Endothelial cell of umbilical vein (primary cell): ENCODE results near the gene HBG2.

Source experiments
- CTCF ChIP-seq, 2 donors: IDR thresholded peaks; 1 replicate in 1 of 2; 2 replicates in 1 of 2; pipeline ENCODE4 v1.5.1; 2011; ENCODE audit warnings: low read length in 2 of 2, mild to moderate bottlenecking in 2 of 2, moderate library complexity in 2 of 2, control low read depth in 1 of 2, inconsistent platforms in 1 of 2, low read depth in 1 of 2; ENCODE audit not compliant: insufficient read depth in 1 of 2; ENCODE audit errors: extremely low read depth in 1 of 2
- EZH2 ChIP-seq: IDR thresholded peaks from 2 replicates; pipeline ENCODE4 v1.6.1; 2012; ENCODE audit warnings: borderline replicate concordance, low read depth, mild to moderate bottlenecking, moderate library complexity, low read length, inconsistent platforms; ENCODE audit not compliant: severe bottlenecking
- JUN ChIP-seq: IDR thresholded peaks from 2 replicates; pipeline ENCODE4 v1.6.1; 2011; ENCODE audit warnings: borderline replicate concordance, low read depth; ENCODE audit not compliant: insufficient read length, insufficient read depth
- POLR2A ChIP-seq: IDR thresholded peaks from 2 replicates; pipeline ENCODE4 v1.6.1; 2012; ENCODE audit warnings: low read depth, mild to moderate bottlenecking, control low read depth, low read length

- peak; percentile 32 to 42 for TF ChIP-seq CTCF (IDR thresholded peaks at IDR 0.05; ENCODE audit: extremely low read depth in 1 of 2, insufficient read depth in 1 of 2, low read depth in 1 of 2, low read length in 2 of 2)
- no peak for TF ChIP-seq EZH2
- TF ChIP-seq POLR2A = no peak
- TF ChIP-seq JUN = no peak
Observed at GRCh38 chr11:5204787-5205186, 49.8 kb downstream of the HBG2 start.
